PFSK-1 (cell line): ENCODE results near the gene CLEC2L.

Experiments used
- FOXP2 ChIP-seq: optimal IDR thresholded peaks from 2 replicates; pipeline ENCODE3; 2011; ENCODE audit warnings: borderline replicate concordance, control low read depth, inconsistent platforms; ENCODE audit not compliant: insufficient read depth; ENCODE audit errors: extremely low read length, extremely low read depth
- POLR2AphosphoS5 ChIP-seq: IDR thresholded peaks from 2 replicates; pipeline ENCODE4 v1.6.1; 2012; ENCODE audit warnings: low read depth, mild to moderate bottlenecking, control low read depth, low read length, moderate library complexity
- REST ChIP-seq, 2 experiments: IDR thresholded peaks; 2 replicates each; pipeline versions ENCODE4 v1.6.1 to v1.8.0; 2011 to 2012; ENCODE audit warnings: low read depth in 2 of 2, low read length in 2 of 2, control low read depth in 1 of 2, inconsistent platforms in 1 of 2, mild to moderate bottlenecking in 1 of 2, moderate library complexity in 1 of 2; ENCODE audit not compliant: insufficient read depth in 1 of 2
- SIN3A ChIP-seq: IDR thresholded peaks from 2 replicates; pipeline ENCODE4 v1.6.1; 2012; ENCODE audit warnings: mild to moderate bottlenecking, low read length, moderate library complexity, borderline replicate concordance; ENCODE audit not compliant: insufficient read depth
- TAF1 ChIP-seq: IDR thresholded peaks from 2 replicates; pipeline ENCODE4 v1.6.1; 2012; ENCODE audit warnings: low read length, control low read depth, borderline replicate concordance; ENCODE audit not compliant: insufficient read depth

CLEC2L gene

GRCh38 chr7:139492293-139492692, 31.2 kb upstream of the CLEC2L start:
- no peak for TF ChIP-seq FOXP2
- no peak for TF ChIP-seq TAF1
- no peak for TF ChIP-seq POLR2AphosphoS5
- no peak for TF ChIP-seq SIN3A
- no peak for TF ChIP-seq REST (IDR thresholded peaks at IDR 0.05; ENCODE audit: insufficient read depth in 1 of 2, low read depth in 2 of 2, low read length in 2 of 2)

- TF ChIP-seq POLR2AphosphoS5 (no peak), FOXP2 (no peak), REST (IDR thresholded peaks at IDR 0.05; ENCODE audit: insufficient read depth in 1 of 2, low read depth in 2 of 2, low read length in 2 of 2) (no peak), SIN3A (no peak), TAF1 (no peak)
These were observed 28.5 kb upstream of the CLEC2L start for GRCh38 chr7:139494835-139495579.

- no peak for TF ChIP-seq TAF1
- TF ChIP-seq POLR2AphosphoS5 = no peak
- TF ChIP-seq REST (IDR thresholded peaks at IDR 0.05; ENCODE audit: insufficient read depth in 1 of 2, low read depth in 2 of 2, low read length in 2 of 2) = no peak
- TF ChIP-seq FOXP2 = no peak
These were observed 27.8 kb upstream of the CLEC2L start for GRCh38 chr7:139495580-139496125.

- TF ChIP-seq POLR2AphosphoS5 = no peak
- TF ChIP-seq SIN3A = no peak
- no peak for TF ChIP-seq TAF1
- no peak for TF ChIP-seq FOXP2
- no peak for TF ChIP-seq REST (IDR thresholded peaks at IDR 0.05; ENCODE audit: insufficient read depth in 1 of 2, low read depth in 2 of 2, low read length in 2 of 2)
These were observed 27.0 kb upstream of the CLEC2L start for GRCh38 chr7:139496528-139496927.
